ENCODE data around the gene SGSH. TPM values are rescaled to one million over a fixed set of nuclear protein-coding genes. Genes with fewer than 3 reads are reported as not detected.
"Not testable (repeated sequence)": the region's sequence is repeated elsewhere in the genome, so short reads cannot be mapped to it uniquely, and the experiment has no call there.

Gene SGSH
- total RNA-seq, 1 donor: 15.9 TPM

DNA sequence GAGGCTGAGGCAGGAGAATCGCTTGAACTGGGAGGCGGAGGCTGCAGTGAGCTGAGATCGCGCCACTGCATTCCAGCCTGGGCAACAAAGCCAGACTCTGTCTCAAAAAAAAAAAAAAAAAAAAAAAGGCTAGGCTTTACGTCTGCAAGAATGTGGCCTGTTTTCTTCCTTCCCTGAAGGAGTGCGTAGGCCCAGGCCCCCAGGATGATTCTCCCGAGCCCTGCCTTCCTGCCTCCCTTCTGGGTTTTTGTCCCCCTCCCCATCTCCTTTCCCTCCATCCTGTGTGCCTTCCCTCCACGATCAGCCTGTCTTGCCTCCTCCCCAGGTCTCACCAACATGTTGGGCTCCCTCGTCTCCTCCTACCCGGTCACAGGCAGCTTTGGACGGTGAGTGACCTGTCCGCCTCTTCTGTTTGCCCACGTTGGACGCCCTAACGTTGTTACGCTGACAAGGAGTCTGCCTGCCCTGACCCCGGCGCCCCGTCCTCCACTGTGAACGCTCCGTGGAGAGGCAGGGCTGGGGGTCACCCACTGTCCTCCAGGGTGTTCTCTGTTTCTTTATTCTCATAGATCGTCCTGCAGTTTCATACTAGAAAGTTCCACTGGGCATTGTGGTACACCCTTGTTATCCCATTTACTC lies 24.9 kb upstream of the SGSH start:
- TF ChIP-seq, protein P1, sequence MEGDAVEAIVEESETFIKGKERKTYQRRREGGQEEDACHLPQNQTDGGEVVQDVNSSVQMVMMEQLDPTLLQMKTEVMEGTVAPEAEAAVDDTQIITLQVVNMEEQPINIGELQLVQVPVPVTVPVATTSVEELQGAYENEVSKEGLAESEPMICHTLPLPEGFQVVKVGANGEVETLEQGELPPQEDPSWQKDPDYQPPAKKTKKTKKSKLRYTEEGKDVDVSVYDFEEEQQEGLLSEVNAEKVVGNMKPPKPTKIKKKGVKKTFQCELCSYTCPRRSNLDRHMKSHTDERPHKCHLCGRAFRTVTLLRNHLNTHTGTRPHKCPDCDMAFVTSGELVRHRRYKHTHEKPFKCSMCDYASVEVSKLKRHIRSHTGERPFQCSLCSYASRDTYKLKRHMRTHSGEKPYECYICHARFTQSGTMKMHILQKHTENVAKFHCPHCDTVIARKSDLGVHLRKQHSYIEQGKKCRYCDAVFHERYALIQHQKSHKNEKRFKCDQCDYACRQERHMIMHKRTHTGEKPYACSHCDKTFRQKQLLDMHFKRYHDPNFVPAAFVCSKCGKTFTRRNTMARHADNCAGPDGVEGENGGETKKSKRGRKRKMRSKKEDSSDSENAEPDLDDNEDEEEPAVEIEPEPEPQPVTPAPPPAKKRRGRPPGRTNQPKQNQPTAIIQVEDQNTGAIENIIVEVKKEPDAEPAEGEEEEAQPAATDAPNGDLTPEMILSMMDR (IDR thresholded peaks at IDR 0.05; ENCODE audit: extremely low read depth, low read depth, low read length): no peak
- Histone ChIP-seq H4K20me1 (ENCODE audit: insufficient read depth, low read length) (no peaks in the 10 kb centered on the region), H3K4me1 (ENCODE audit: insufficient read depth, low read length) (no peaks in the 10 kb centered on the region), H3K4me2 (ENCODE audit: insufficient read depth, low read length) (no peak overlapping the region), H3K9me3 (ENCODE audit: low read depth, low read length) (no peaks in the 10 kb centered on the region), H3K27ac (ENCODE audit: low read depth, low read length) (no peak overlapping the region), H2AFZ (ENCODE audit: low read length) (no peak overlapping the region), H3K4me3 (ENCODE audit: insufficient read depth, low read length) (no peak overlapping the region), H3K27me3 (ENCODE audit: insufficient read depth, low read length) (no peaks in the 10 kb centered on the region), H3K79me2 (ENCODE audit: insufficient read depth, low read length) (no peaks in the 10 kb centered on the region), H3K36me3 (ENCODE audit: insufficient read depth, low read length) (no peaks in the 10 kb centered on the region)
- no peak for DNase-seq (ENCODE audit: insufficient read length, low spot score, missing footprints)

DNA sequence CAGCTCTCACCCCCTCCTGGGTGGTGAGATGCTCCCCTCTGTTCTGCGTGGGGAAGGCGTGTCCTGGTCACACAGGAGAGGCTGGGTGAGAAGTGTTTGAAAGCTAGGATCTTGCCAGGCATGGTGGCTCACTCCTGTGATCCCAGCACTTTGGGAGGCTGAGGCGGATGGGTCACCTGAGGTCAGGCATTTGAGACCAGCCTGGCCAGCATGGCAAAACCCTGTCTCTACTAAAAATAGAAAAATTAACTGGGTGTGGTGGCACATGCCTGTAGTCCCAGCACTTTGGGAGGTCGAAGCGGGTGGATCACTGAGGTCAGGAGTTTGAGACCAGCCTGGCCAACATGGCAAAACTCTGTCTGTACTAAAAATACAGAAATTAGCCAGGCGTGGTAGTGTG lies 24.3 kb upstream of the SGSH start:
- H4K20me1 ChIP-seq (ENCODE audit: insufficient read depth, low read length); H2AFZ ChIP-seq (ENCODE audit: low read length); H3K27ac ChIP-seq (ENCODE audit: low read depth, low read length); H3K4me3 ChIP-seq (ENCODE audit: insufficient read depth, low read length); H3K27me3 ChIP-seq (ENCODE audit: insufficient read depth, low read length); H3K4me1 ChIP-seq (ENCODE audit: insufficient read depth, low read length); H3K79me2 ChIP-seq (ENCODE audit: insufficient read depth, low read length); H3K4me2 ChIP-seq (ENCODE audit: insufficient read depth, low read length); H3K36me3 ChIP-seq (ENCODE audit: insufficient read depth, low read length); DNase-seq (ENCODE audit: insufficient read length, low spot score, missing footprints); H3K9me3 ChIP-seq (ENCODE audit: low read depth, low read length): not testable (repeated sequence)

DNA sequence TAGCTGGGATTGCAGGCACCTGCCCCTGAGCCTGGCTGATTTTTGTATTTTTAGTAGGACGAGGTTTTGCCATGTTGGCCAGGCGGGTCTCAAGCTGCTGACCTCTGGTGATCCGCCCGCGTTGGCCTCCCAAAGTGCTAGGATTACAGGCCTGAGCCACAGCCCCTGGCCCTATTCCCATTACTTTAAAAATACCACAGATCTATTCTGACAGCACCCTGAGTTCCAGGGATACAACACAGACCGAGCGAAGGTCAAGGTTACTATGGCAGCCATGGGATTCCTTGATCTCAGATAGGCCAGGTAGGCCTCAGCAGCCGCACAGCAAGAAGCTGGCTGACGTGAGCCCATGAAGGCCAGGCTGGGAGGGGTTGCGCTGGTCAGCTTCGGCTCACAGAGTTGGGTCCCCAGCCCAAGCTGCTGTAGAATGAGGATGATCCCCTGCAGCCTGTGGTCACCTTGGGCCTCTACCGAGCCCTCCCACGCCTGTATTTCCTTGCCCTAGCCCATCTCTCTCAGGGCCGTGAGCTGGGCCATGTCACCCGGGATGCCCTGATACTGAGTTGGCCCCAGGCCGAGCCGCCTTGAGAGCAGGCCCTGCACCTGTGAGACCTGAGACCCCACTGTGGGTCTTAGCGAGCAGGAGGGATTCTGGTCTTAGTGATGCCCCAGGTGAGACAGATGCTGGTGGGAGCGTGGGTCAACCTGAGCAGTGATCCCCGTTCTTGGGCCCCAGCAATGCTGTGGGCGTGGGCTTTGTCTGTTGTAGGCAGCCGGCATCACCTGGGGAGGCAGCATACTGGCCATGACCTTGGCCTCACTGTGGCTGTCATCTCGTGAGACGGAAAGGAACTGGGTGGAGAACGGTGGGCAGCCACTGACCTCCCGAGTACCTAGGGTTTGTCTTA lies 23.6 kb upstream of the SGSH start:
- H3K4me1 ChIP-seq (ENCODE audit: insufficient read depth, low read length): no peaks in the 10 kb centered on the region
- no peak overlapping the region for H3K27ac ChIP-seq (ENCODE audit: low read depth, low read length)
- H3K27me3 ChIP-seq (ENCODE audit: insufficient read depth, low read length): no peaks in the 10 kb centered on the region
- no peaks in the 10 kb centered on the region for H4K20me1 ChIP-seq (ENCODE audit: insufficient read depth, low read length)
- TF ChIP-seq, protein P1 (IDR thresholded peaks at IDR 0.05; ENCODE audit: extremely low read depth, low read depth, low read length): no peak
- no peak overlapping the region for H3K4me2 ChIP-seq (ENCODE audit: insufficient read depth, low read length)
- no peaks in the 10 kb centered on the region for H3K36me3 ChIP-seq (ENCODE audit: insufficient read depth, low read length)
- no peaks in the 10 kb centered on the region for H3K9me3 ChIP-seq (ENCODE audit: low read depth, low read length)
- H2AFZ ChIP-seq (ENCODE audit: low read length): no peak overlapping the region
- DNase-seq (ENCODE audit: insufficient read length, low spot score, missing footprints): peak; percentile 45
- no peak overlapping the region for H3K4me3 ChIP-seq (ENCODE audit: insufficient read depth, low read length)
- no peaks in the 10 kb centered on the region for H3K79me2 ChIP-seq (ENCODE audit: insufficient read depth, low read length)

DNA sequence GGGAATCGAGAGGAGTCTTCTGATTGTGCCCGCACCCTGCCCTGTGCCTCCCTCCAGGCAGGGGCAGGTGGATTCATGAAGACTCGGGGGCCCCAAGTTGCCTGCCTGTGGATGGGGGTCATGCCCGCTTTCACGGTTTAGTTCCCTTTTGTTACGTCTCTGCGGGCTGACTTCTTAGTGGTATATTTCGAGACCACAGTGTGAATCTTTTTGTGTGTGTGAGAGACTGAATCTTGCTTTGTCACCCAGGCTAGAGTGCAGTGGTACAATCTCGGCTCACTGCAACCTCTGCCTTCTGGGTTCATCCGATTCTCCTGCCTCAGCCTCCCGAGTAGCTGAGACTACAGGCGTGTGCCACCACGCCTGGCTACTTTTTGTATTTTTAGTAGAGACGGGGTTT lies 22.4 kb upstream of the SGSH start:
- H3K4me2 ChIP-seq (ENCODE audit: insufficient read depth, low read length): no peak overlapping the region
- H3K27me3 ChIP-seq (ENCODE audit: insufficient read depth, low read length): no peaks in the 10 kb centered on the region
- no peaks in the 10 kb centered on the region for H4K20me1 ChIP-seq (ENCODE audit: insufficient read depth, low read length)
- H3K4me1 ChIP-seq (ENCODE audit: insufficient read depth, low read length): no peaks in the 10 kb centered on the region
- TF ChIP-seq, protein P1 (IDR thresholded peaks at IDR 0.05; ENCODE audit: extremely low read depth, low read depth, low read length): no peak
- no peaks in the 10 kb centered on the region for H3K9me3 ChIP-seq (ENCODE audit: low read depth, low read length)
- no peaks in the 10 kb centered on the region for H3K79me2 ChIP-seq (ENCODE audit: insufficient read depth, low read length)
- no peak overlapping the region for H2AFZ ChIP-seq (ENCODE audit: low read length)
- DNase-seq (ENCODE audit: insufficient read length, low spot score, missing footprints): no peak
- H3K36me3 ChIP-seq (ENCODE audit: insufficient read depth, low read length): no peaks in the 10 kb centered on the region
- H3K4me3 ChIP-seq (ENCODE audit: insufficient read depth, low read length): no peak overlapping the region
- no peak overlapping the region for H3K27ac ChIP-seq (ENCODE audit: low read depth, low read length)

All from osteoblast (primary cell).